Neural progenitor cell (in vitro differentiated cells): ENCODE data around the gene ZNF280A. TPM values are rescaled to one million over a fixed set of nuclear protein-coding genes. Genes with fewer than 3 reads are reported as not detected.

Experiments used
- DNase-seq: peaks from one replicate; pipeline ENCODE4 v3.0.0-alpha.2; 2016; ENCODE audit warnings: low spot score
- H2AFZ ChIP-seq: fragments of 200-600 bp; sonication (generic); replicated peaks from 2 replicates; pipeline ENCODE4 v1.6.1; 2016; ENCODE audit warnings: antibody characterized with exemption
- H3F3A ChIP-seq: fragments of 200-600 bp; sonication (generic); 2 replicates; pipeline ENCODE4 v1.6.1; 2016; ENCODE audit warnings: antibody characterized with exemption, low read depth
- H3K27ac ChIP-seq: fragments of 200-600 bp; sonication (generic); 2 replicates; pipeline ENCODE4 v1.5.1; 2016; ENCODE audit warnings: mild to moderate bottlenecking
- H3K27me3 ChIP-seq: fragments of 200-600 bp; sonication (generic); 2 replicates; pipeline ENCODE4 v1.6.1; 2016; ENCODE audit warnings: mild to moderate bottlenecking, moderate library complexity
- H3K36me3 ChIP-seq: fragments of 200-600 bp; sonication (generic); 2 replicates; pipeline ENCODE4 v1.5.1; 2016
- H3K4me1 ChIP-seq: fragments of 200-600 bp; sonication (generic); 2 replicates; pipeline ENCODE4 v1.6.1; 2016; ENCODE audit warnings: mixed run types
- H3K4me2 ChIP-seq: fragments of 200-600 bp; sonication (generic); 2 replicates; pipeline ENCODE4 v1.6.1; 2016
- H3K4me3 ChIP-seq: fragments of 200-600 bp; sonication (generic); 2 replicates; pipeline ENCODE4 v1.5.1; 2016
- H3K79me2 ChIP-seq: fragments of 200-600 bp; sonication (generic); 2 replicates; pipeline ENCODE4 v1.6.1; 2016; ENCODE audit warnings: low read depth
- H3K9ac ChIP-seq: fragments of 200-600 bp; sonication (generic); 2 replicates; pipeline ENCODE4 v1.6.1; 2016
- H3K9me3 ChIP-seq: fragments of 200-600 bp; sonication (generic); 2 replicates; pipeline ENCODE4 v1.5.1; 2016; ENCODE audit warnings: low read depth
- H4K20me1 ChIP-seq: fragments of 200-600 bp; sonication (generic); 2 replicates; pipeline ENCODE4 v1.6.1; 2016; ENCODE audit warnings: low read depth
- H3K27ac Mint-ChIP-seq: 3 replicates; pipeline ENCODE4 v1.8.0; 2021; ENCODE audit warnings: mixed read lengths
- H3K27me3 Mint-ChIP-seq: 2 replicates; pipeline ENCODE4 v1.8.0; 2022; ENCODE audit warnings: low read depth, mild to moderate bottlenecking, inconsistent platforms, moderate library complexity, mixed read lengths; ENCODE audit not compliant: insufficient read depth
- H3K36me3 Mint-ChIP-seq: 3 replicates; pipeline ENCODE4 v1.8.0; 2021; ENCODE audit warnings: mixed read lengths
- H3K4me1 Mint-ChIP-seq: 3 replicates; pipeline ENCODE4 v1.8.0; 2021; ENCODE audit warnings: mixed read lengths
- H3K4me3 Mint-ChIP-seq: 3 replicates; pipeline ENCODE4 v1.8.0; 2021; ENCODE audit warnings: mild to moderate bottlenecking, moderate library complexity, mixed read lengths
- H3K9me3 Mint-ChIP-seq: 3 replicates; pipeline ENCODE4 v1.8.0; 2020; ENCODE audit warnings: mixed read lengths
- EZH2 ChIP-seq: fragments of 200-600 bp; sonication (generic); IDR thresholded peaks from 2 replicates; pipeline ENCODE4 v1.6.1; 2017; ENCODE audit warnings: antibody characterized with exemption, mild to moderate bottlenecking, moderate library complexity
- EZH2phosphoT487 ChIP-seq: fragments of 200-600 bp; sonication (generic); IDR thresholded peaks from 2 replicates; pipeline ENCODE4 v1.6.1; 2017; ENCODE audit warnings: antibody characterized with exemption
- total RNA-seq: library from RNA; depleted of rRNA; stranded (reverse); fragments of >200 nt; gene quantifications from 2 replicates; pipeline ENCODE4 v1.2.3, GENCODE V29; 2015; ENCODE audit warnings: low replicate concordance
- TF ChIP-seq, protein P1 (sequence below): fragments of 200-600 bp; sonication (generic); IDR thresholded peaks from 2 replicates; pipeline ENCODE4 v1.5.1; 2017; ENCODE audit warnings: antibody characterized with exemption, mild to moderate bottlenecking

ZNF280A gene
- total RNA-seq, 1 donor from 2014 or later = 3.7 TPM

DNA sequence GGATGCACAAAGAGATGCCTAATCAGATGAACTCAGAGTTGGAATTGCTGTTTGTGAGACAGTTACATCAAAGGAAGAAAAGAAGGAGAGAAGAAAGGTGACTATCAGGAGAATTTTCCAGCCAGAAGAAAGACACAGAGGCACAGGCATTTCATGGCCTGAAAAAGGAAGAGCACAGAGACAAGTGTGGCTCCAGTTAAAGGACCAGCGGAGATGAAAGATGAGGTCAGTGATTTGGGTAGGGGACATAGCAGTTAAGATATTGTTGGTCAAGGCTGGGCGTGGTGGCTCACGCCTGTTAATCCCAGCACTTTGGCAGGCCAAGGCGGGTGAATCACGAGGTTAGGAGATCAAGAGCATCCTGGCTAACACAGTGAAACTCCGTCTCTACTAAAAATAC is 3.4 kb upstream of the ZNF280A start:
- H3K36me3 ChIP-seq = no peaks in the 10 kb centered on the region
- no peak overlapping the region for H3K27ac ChIP-seq
- peaks cover 20% of the 10 kb centered on the region for H3K4me1 Mint-ChIP-seq
- H3K4me3 ChIP-seq = no peak overlapping the region
- no peak overlapping the region for H3K4me2 ChIP-seq
- no peaks in the 10 kb centered on the region for H3K9me3 ChIP-seq
- no peak overlapping the region for H2AFZ ChIP-seq
- no peak for DNase-seq
- H3K36me3 Mint-ChIP-seq = no peaks in the 10 kb centered on the region
- no peaks in the 10 kb centered on the region for H3K27me3 Mint-ChIP-seq
- H3K79me2 ChIP-seq = no peaks in the 10 kb centered on the region
- peaks cover 21% of the 10 kb centered on the region for H3K4me1 ChIP-seq
- no peaks in the 10 kb centered on the region for H3K9me3 Mint-ChIP-seq
- peaks cover 40% of the 10 kb centered on the region for H3K27me3 ChIP-seq
- H4K20me1 ChIP-seq = no peaks in the 10 kb centered on the region
- no peak overlapping the region for H3K9ac ChIP-seq
- TF ChIP-seq, protein P1, sequence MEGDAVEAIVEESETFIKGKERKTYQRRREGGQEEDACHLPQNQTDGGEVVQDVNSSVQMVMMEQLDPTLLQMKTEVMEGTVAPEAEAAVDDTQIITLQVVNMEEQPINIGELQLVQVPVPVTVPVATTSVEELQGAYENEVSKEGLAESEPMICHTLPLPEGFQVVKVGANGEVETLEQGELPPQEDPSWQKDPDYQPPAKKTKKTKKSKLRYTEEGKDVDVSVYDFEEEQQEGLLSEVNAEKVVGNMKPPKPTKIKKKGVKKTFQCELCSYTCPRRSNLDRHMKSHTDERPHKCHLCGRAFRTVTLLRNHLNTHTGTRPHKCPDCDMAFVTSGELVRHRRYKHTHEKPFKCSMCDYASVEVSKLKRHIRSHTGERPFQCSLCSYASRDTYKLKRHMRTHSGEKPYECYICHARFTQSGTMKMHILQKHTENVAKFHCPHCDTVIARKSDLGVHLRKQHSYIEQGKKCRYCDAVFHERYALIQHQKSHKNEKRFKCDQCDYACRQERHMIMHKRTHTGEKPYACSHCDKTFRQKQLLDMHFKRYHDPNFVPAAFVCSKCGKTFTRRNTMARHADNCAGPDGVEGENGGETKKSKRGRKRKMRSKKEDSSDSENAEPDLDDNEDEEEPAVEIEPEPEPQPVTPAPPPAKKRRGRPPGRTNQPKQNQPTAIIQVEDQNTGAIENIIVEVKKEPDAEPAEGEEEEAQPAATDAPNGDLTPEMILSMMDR = no peak
- TF ChIP-seq EZH2 (no peak), EZH2phosphoT487 (no peak)
- H3K4me3 Mint-ChIP-seq = no peak overlapping the region
- H3K27ac Mint-ChIP-seq = no peak overlapping the region
- H3F3A ChIP-seq = peaks cover 16% of the 10 kb centered on the region

DNA sequence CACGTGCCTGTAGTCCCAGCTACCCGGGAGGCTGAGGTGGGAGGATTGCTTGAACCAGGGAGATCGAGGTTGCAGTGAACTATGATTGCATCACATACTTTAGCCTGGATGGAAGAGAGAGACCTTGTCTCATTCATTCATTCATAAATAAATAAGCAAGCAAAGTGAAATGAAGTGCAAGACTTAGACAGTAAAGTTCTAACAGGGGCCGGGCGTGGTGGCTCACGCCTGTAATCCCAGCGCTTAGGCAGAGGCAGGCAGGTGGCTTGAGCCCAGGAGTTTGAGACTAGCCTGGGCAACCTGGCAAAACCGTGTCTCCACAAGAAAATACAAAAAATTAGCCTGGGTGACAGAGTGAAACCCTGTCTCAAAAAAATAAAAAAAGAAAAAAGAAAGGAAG is 1.6 kb upstream of the ZNF280A start:
- H3K36me3 Mint-ChIP-seq = no peaks in the 10 kb centered on the region
- Histone ChIP-seq H3K36me3 (no peaks in the 10 kb centered on the region), H3K9ac (no peak overlapping the region), H3K9me3 (no peaks in the 10 kb centered on the region), H3K4me3 (no peak overlapping the region), H2AFZ (no peak overlapping the region), H3K4me2 (no peak overlapping the region), H3F3A (peaks cover 16% of the 10 kb centered on the region), H3K79me2 (no peaks in the 10 kb centered on the region), H4K20me1 (no peaks in the 10 kb centered on the region), H3K4me1 (peaks cover 21% of the 10 kb centered on the region), H3K27ac (no peak overlapping the region), H3K27me3 (peaks cover 46% of the 10 kb centered on the region)
- no peaks in the 10 kb centered on the region for H3K9me3 Mint-ChIP-seq
- H3K4me1 Mint-ChIP-seq = peaks cover 18% of the 10 kb centered on the region
- TF ChIP-seq EZH2phosphoT487 = no peak
- TF ChIP-seq, protein P1 = no peak
- TF ChIP-seq EZH2 = no peak
- DNase-seq = no peak
- no peaks in the 10 kb centered on the region for H3K27me3 Mint-ChIP-seq
- no peak overlapping the region for H3K27ac Mint-ChIP-seq
- H3K4me3 Mint-ChIP-seq = no peak overlapping the region

DNA sequence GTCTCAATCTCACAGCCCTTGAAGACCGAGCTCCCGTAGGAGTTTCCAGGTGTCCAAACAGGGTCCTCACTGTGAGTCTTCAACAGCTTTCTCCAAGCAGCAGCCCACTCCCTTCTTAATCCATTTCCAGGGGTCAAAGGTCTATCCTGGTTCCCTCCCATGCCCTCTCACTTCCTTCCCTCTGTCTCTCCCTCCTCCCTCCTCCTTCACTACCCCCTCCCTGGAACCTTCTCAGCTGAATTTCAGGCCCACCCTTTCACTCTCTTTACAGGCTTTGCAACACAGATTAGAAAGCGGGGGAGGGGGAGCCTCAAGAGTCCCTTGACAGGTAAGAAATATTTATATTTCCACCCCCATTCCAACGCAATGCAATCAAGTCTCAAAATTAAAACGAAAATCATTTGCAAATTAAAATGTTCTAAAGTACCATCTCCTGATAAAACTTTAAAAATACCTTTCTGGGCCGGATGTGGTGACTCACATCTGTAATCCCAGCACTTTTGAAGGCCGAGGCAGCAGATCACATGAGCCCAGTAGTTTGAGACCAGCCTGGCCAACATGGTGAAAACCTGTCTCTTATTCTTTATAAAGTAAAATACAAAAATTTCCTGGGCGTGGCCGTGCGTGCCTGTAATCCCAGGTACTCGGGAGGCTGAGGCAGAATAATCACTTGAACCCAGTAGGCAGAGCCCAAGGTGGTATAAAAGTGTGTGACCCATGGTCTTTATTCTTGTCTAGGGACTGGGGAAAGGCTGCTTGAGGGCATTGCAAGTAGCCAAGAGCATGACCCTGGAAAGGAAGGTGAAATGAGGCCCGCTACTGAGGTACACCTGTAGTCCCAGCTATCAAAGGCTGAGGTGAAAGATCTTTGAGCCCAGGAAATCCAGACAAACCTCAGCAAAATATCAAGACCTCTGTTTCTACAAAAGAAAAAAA is 865 bp upstream of the ZNF280A start:
- Mint-ChIP-seq H3K9me3 (no peaks in the 10 kb centered on the region), H3K4me1 (peaks cover 18% of the 10 kb centered on the region), H3K27me3 (peaks cover 2% of the 10 kb centered on the region), H3K27ac (no peak overlapping the region), H3K36me3 (no peaks in the 10 kb centered on the region), H3K4me3 (no peak overlapping the region)
- peak; percentile 30 for DNase-seq
- Histone ChIP-seq H4K20me1 (no peaks in the 10 kb centered on the region), H3K79me2 (no peaks in the 10 kb centered on the region), H3K4me1 (peaks cover 21% of the 10 kb centered on the region), H3K27me3 (peaks cover 46% of the 10 kb centered on the region), H3F3A (peaks cover 16% of the 10 kb centered on the region), H3K4me2 (peak overlapping the region; percentile 71), H3K4me3 (peak overlapping the region; percentile 34), H3K27ac (no peak overlapping the region), H3K9ac (no peak overlapping the region), H2AFZ (peak overlapping the region; percentile 84), H3K9me3 (no peaks in the 10 kb centered on the region), H3K36me3 (no peaks in the 10 kb centered on the region)
- no peak for TF ChIP-seq EZH2
- TF ChIP-seq, protein P1 = no peak
- no peak for TF ChIP-seq EZH2phosphoT487
